DOHH2 (cell line): Measurements from ENCODE around the gene CTNNA2.

Experiments used
- EZH2phosphoT487 ChIP-seq: fragments of 200-600 bp; sonication (generic); IDR thresholded peaks from 2 replicates; pipeline ENCODE4 v1.6.1; 2017; ENCODE audit warnings: borderline replicate concordance, mild to moderate bottlenecking, antibody characterized with exemption, low read length, moderate library complexity, mixed read lengths
- TF ChIP-seq, protein P1 (sequence below): fragments of 200-600 bp; sonication (generic); IDR thresholded peaks from one replicate; pipeline ENCODE4 v1.5.1; 2014; ENCODE audit warnings: antibody characterized with exemption, mild to moderate bottlenecking, low read depth, low read length; ENCODE audit not compliant: poor library complexity, severe bottlenecking

GRCh38 chr2:79994965-79995364 is 482.1 kb downstream of the CTNNA2 start:
- TF ChIP-seq, protein P1, sequence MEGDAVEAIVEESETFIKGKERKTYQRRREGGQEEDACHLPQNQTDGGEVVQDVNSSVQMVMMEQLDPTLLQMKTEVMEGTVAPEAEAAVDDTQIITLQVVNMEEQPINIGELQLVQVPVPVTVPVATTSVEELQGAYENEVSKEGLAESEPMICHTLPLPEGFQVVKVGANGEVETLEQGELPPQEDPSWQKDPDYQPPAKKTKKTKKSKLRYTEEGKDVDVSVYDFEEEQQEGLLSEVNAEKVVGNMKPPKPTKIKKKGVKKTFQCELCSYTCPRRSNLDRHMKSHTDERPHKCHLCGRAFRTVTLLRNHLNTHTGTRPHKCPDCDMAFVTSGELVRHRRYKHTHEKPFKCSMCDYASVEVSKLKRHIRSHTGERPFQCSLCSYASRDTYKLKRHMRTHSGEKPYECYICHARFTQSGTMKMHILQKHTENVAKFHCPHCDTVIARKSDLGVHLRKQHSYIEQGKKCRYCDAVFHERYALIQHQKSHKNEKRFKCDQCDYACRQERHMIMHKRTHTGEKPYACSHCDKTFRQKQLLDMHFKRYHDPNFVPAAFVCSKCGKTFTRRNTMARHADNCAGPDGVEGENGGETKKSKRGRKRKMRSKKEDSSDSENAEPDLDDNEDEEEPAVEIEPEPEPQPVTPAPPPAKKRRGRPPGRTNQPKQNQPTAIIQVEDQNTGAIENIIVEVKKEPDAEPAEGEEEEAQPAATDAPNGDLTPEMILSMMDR = no peak
- TF ChIP-seq EZH2phosphoT487 = no peak
